K562 (cell line): Measurements from ENCODE around the gene TFF3. TPM values are rescaled to one million over a fixed set of nuclear protein-coding genes. Genes with fewer than 3 reads are reported as not detected.

Experiments
- ATAC-seq: fragments of 200-7000 bp; cut with Tn5 transposase; 3 replicates; pipeline ENCODE4 v1.9.1; 2020; ENCODE audit warnings: moderate library complexity
- BruUV-seq: library from RNA; stranded (reverse); fragments of 400-500 nt; replicated peaks from 2 replicates; lab custom pipeline; 2021; lab: Mats Ljungman, UMichigan
- CTCF ChIA-PET: fragments of 300-600 bp; formaldehyde crosslinking; extraction: SDS; loops from one replicate; lab custom pipeline; 2021; ENCODE audit warnings: low intra/inter-chr PET ratio; lab: Yijun Ruan, JAX
- POLR2A ChIA-PET: fragments of 300-600, 350-650 bp; sonication (Branson Sonifier 250); formaldehyde crosslinking; extraction: SDS; loops from one replicate; lab custom pipeline; 2021; ENCODE audit warnings: antibody characterized with exemption, inconsistent platforms; lab: Yijun Ruan, JAX
- DNase-seq, 4 experiments: peaks; one replicate each; pipeline versions ENCODE4 v3.0.0 to v3.0.0-alpha.2; 2011 to 2018; ENCODE audit warnings: low spot score in 3 of 4, mixed read lengths in 3 of 4; ENCODE audit errors: extremely low read depth in 1 of 4
- FAIRE-seq: peaks from 2 replicates; lab custom pipeline; 2011; peaks lifted over from hg19 to GRCh38; lab: Jason Lieb, UNC
- H2AFZ ChIP-seq: 2 replicates; pipeline ENCODE4 v1.6.0; 2011; ENCODE audit warnings: low read depth, low read length, control low read depth, inconsistent platforms
- H3K27ac ChIP-seq: fragments of 200-600 bp; 3 replicates; pipeline ENCODE4 v1.8.0; 2011; ENCODE audit warnings: low read depth, mild to moderate bottlenecking, control low read depth, inconsistent platforms, low read length, moderate library complexity, mixed read lengths; ENCODE audit errors: extremely low read depth
- H3K27me3 ChIP-seq, 2 experiments: fragments of 300-600 bp in 1 of 2; 2 replicates in 1 of 2; 3 replicates in 1 of 2; pipeline versions ENCODE4 v1.6.0 to v1.8.0; 2011; ENCODE audit warnings: inconsistent platforms in 2 of 2, low read length in 2 of 2, mild to moderate bottlenecking in 1 of 2, mixed read lengths in 1 of 2, moderate library complexity in 1 of 2; ENCODE audit not compliant: control insufficient read depth in 2 of 2, insufficient read depth in 2 of 2
- H3K36me3 ChIP-seq: fragments of 300-600 bp; 3 replicates; pipeline ENCODE4 v1.8.0; 2011; ENCODE audit warnings: mild to moderate bottlenecking, low read length, inconsistent platforms; ENCODE audit not compliant: control insufficient read depth, insufficient read depth
- H3K4me1 ChIP-seq, 2 experiments: fragments of 200-600 bp in 1 of 2; replicated peaks in 1 of 2; 2 replicates in 1 of 2; 3 replicates in 1 of 2; pipeline versions ENCODE4 v1.5.1 to v1.8.0; 2011; ENCODE audit warnings: inconsistent platforms in 2 of 2, low read length in 2 of 2, mild to moderate bottlenecking in 1 of 2, mixed read lengths in 1 of 2, moderate library complexity in 1 of 2; ENCODE audit not compliant: control insufficient read depth in 2 of 2, insufficient read depth in 2 of 2
- H3K4me2 ChIP-seq: 2 replicates; pipeline ENCODE4 v1.6.1; 2011; ENCODE audit warnings: low read length, control low read depth, inconsistent platforms, mixed read lengths; ENCODE audit not compliant: insufficient read depth
- H3K4me3 ChIP-seq: fragments of 200-600 bp; sonication (generic), shearing (Covaris generic); 2 replicates; pipeline ENCODE4 v1.5.1; 2016; ENCODE audit warnings: control low read depth, inconsistent platforms
- H3K79me2 ChIP-seq: fragments of 200-600 bp; 3 replicates; pipeline ENCODE4 v1.8.0; 2011; ENCODE audit warnings: low read length, inconsistent platforms; ENCODE audit not compliant: control insufficient read depth, insufficient read depth
- H3K9ac ChIP-seq, 2 experiments: 2 replicates each; pipeline versions ENCODE4 v1.6.0 to v1.6.1; 2011; ENCODE audit warnings: low read depth in 2 of 2, low read length in 2 of 2, control low read depth in 1 of 2, inconsistent platforms in 1 of 2, mild to moderate bottlenecking in 1 of 2, mixed read lengths in 1 of 2; ENCODE audit not compliant: insufficient read depth in 1 of 2
- H3K9me1 ChIP-seq: one replicate; pipeline ENCODE4 v1.6.0; 2011; ENCODE audit warnings: inconsistent platforms, mild to moderate bottlenecking, low read length, moderate library complexity; ENCODE audit not compliant: control insufficient read depth, insufficient read depth
- H3K9me3 ChIP-seq: replicated peaks from 2 replicates; pipeline ENCODE4 v1.5.1; 2011; ENCODE audit warnings: low read depth, low read length, inconsistent platforms; ENCODE audit not compliant: control insufficient read depth, insufficient read depth
- H4K20me1 ChIP-seq: replicated peaks from 2 replicates; pipeline ENCODE4 v1.6.1; 2011; ENCODE audit warnings: low read length, inconsistent platforms, mixed read lengths; ENCODE audit not compliant: control insufficient read depth, insufficient read depth
- CEBPG ChIP-seq, 3 experiments: fragments of 200-800 bp in 1 of 3; sonication (Bioruptor generic) in 1 of 3; sonication (generic) in 1 of 3; formaldehyde crosslinking in 1 of 3; IDR thresholded peaks in 2 of 3; conservative IDR thresholded peaks in 1 of 3; 2 replicates each; pipeline versions ENCODE4 v1.6.1 to v1.8.0; 2016 to 2022; ENCODE audit warnings: missing compliant biosample characterization in 2 of 3, missing genetic modification characterization in 2 of 3, mild to moderate bottlenecking in 1 of 3, missing genetic modification reagents in 1 of 3
- E2F6 ChIP-seq, 2 experiments: IDR thresholded peaks; 2 replicates each; pipeline ENCODE4 v1.6.1; 2011; ENCODE audit warnings: borderline replicate concordance in 1 of 2, control low read depth in 1 of 2, low read depth in 1 of 2, low read length in 1 of 2, mild to moderate bottlenecking in 1 of 2, mixed read lengths in 1 of 2, moderate library complexity in 1 of 2; ENCODE audit not compliant: insufficient read depth in 1 of 2, insufficient read length in 1 of 2, poor library complexity in 1 of 2, severe bottlenecking in 1 of 2; ENCODE audit errors: extremely low read depth in 1 of 2
- HMG20B ChIP-seq: fragments of 250-450 bp; sonication (Bioruptor Pico); IDR thresholded peaks from 2 replicates; pipeline ENCODE4 v1.5.0; 2021; ENCODE audit warnings: mild to moderate bottlenecking
- JUNB ChIP-seq: fragments of 450-650 bp; formaldehyde crosslinking; conservative IDR thresholded peaks from 2 replicates; pipeline ENCODE4 v1.4.0; 2020; ENCODE audit warnings: mild to moderate bottlenecking
- LCOR ChIP-seq: sonication (generic); formaldehyde crosslinking; IDR thresholded peaks from 2 replicates; pipeline ENCODE4 v1.8.0; 2022; ENCODE audit warnings: mild to moderate bottlenecking, missing genetic modification reagents
- LEF1 ChIP-seq: fragments of 450-650 bp; IDR thresholded peaks from 2 replicates; pipeline ENCODE4 v1.6.1; 2016; ENCODE audit warnings: mild to moderate bottlenecking
- MAFK ChIP-seq: IDR thresholded peaks from 2 replicates; pipeline ENCODE4 v1.6.1; 2011; ENCODE audit warnings: low read length, improper control_type of control experiment
- NR2C2 ChIP-seq, 2 experiments: fragments of 200-800 bp in 1 of 2; sonication (Bioruptor generic) in 1 of 2; sonication (generic) in 1 of 2; formaldehyde crosslinking in 1 of 2; IDR thresholded peaks; 2 replicates each; pipeline versions ENCODE4 v1.6.1 to v1.8.0; 2016 to 2022; ENCODE audit warnings: mild to moderate bottlenecking in 1 of 2, missing compliant biosample characterization in 1 of 2, missing genetic modification characterization in 1 of 2, missing genetic modification reagents in 1 of 2
- OTX1 ChIP-seq: fragments of 450-650 bp; formaldehyde crosslinking; IDR thresholded peaks from 2 replicates; pipeline ENCODE4 v1.4.0; 2022; ENCODE audit warnings: mild to moderate bottlenecking
- PURB ChIP-seq: sonication (generic); formaldehyde crosslinking; IDR thresholded peaks from 2 replicates; pipeline ENCODE4 v1.9.0; 2021; ENCODE audit warnings: low read depth, mild to moderate bottlenecking, missing genetic modification reagents
- SMAD4 ChIP-seq: fragments of 250-450 bp; sonication (Bioruptor Pico); conservative IDR thresholded peaks from 2 replicates; pipeline ENCODE4 v1.8.0; 2021; ENCODE audit warnings: inconsistent platforms, mild to moderate bottlenecking, moderate library complexity
- TAF7 ChIP-seq: fragments of 450-650 bp; IDR thresholded peaks from 2 replicates; pipeline ENCODE4 v1.6.1; 2016; ENCODE audit warnings: missing genetic modification characterization, missing compliant biosample characterization
- ZBTB26 ChIP-seq: fragments of 450-650 bp; formaldehyde crosslinking; IDR thresholded peaks from 2 replicates; pipeline ENCODE4 v1.4.0; 2022; ENCODE audit warnings: missing genetic modification characterization
- ZBTB7A ChIP-seq: IDR thresholded peaks from 2 replicates; pipeline ENCODE4 v1.6.1; 2011; ENCODE audit warnings: low read depth, mild to moderate bottlenecking, low read length, moderate library complexity, borderline replicate concordance; ENCODE audit not compliant: control insufficient read depth
- ZKSCAN3 ChIP-seq: fragments of 250-450 bp; sonication (Bioruptor Pico); IDR thresholded peaks from 2 replicates; pipeline ENCODE4 v1.4.0; 2020
- WGBS: fragments of 100-300 bp; shearing (Covaris generic); methylation state at CpG from one replicate; pipeline ENCODE4 v1.1.6; 2016; ENCODE audit warnings: low coverage, mixed read lengths; ENCODE audit not compliant: insufficient coverage; ENCODE audit errors: missing lambda C conversion rate; 5-methylcytosine and 5-hydroxymethylcytosine counted together
- in situ Hi-C: fragments of 300-500 bp; cut with MboI; formaldehyde crosslinking; loops from 4 replicates; pipeline ENCODE4 v1.15.0; 2018; ENCODE audit warnings: inconsistent platforms, mixed read lengths
- intact Hi-C: fragments of 100-400 bp; cut with micrococcal nuclease; formaldehyde crosslinking; loops from 2 replicates; pipeline ENCODE4 v1.14.2; 2022
- polyA plus RNA-seq, 8 experiments: library from polyadenylated mRNA; depleted of rRNA in 4 of 8; stranded (reverse) in 5 of 8; unstranded in 3 of 8; fragments of >200 nt; fragmentation: Nextera tagmentation in 2 of 8; fragmentation: Illumina TruSeq in 1 of 8; extraction: Ambion mirVana in 2 of 8; extraction: Trizol in 1 of 8; gene quantifications; 2 replicates each; pipeline versions ENCODE4 v1.2.1 to v1.2.3, GENCODE V29; 2011 to 2014; ENCODE audit warnings: inconsistent platforms in 1 of 8, missing spikeins in 1 of 8
- total RNA-seq, 7 experiments: library from RNA; depleted of rRNA in 6 of 7; stranded (reverse); fragments of >200 nt in 6 of 7; fragmentation: Illumina TruSeq in 2 of 7; extraction: Trizol in 2 of 7; gene quantifications; 2 replicates each; pipeline versions ENCODE4 v1.2.1 to v1.2.3, GENCODE V29; 2011 to 2021; ENCODE audit warnings: low replicate concordance in 1 of 7
- TF ChIP-seq, protein P1 (sequence below): fragments of 450-650 bp; IDR thresholded peaks from 2 replicates; pipeline ENCODE4 v1.6.1; 2016; ENCODE audit warnings: borderline replicate concordance

TFF3 gene
- total and polyA plus RNA-seq, 9 of the 15 experiments (the other 6 are each of a cell fraction or from before 2014, with no cell fraction given): 0.78 TPM; not detected in 8

DNA sequence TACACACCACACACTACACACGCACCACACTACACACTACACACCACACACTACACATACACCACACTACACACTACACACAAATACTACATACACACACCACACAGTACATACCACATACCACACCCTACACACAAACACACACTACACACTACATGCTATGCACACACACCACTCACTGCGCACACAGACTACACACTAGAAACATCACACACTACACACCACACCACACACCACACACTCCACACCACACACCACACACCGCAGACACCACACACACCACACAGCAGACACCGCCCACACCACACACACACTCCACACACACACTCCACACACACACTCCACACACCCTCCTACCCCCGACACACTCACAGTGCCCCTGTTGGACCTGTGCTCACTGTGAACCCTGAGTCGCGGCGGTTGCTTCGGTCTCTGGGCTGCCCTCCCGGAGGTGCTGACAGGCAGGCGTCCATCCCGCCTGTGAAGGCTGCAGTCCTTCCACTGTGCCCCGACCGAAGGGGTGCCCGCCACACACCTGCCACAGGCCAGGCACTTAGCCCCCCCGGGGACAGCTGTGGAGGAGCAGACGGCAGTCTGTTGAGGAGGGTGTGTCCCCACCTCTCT lies 21.4 kb downstream of the TFF3 start:
- in situ Hi-C loops (no loop called here), intact Hi-C loops (no loop called here)
- 29% methylated on average over 12 of the region's 17 CpGs for WGBS
- BruUV-seq: no TSS peak
- CTCF ChIA-PET: no interaction called here
- no peak for ATAC-seq
- H3K27ac ChIP-seq: no peak overlapping the region
- H3K79me2 ChIP-seq: no peaks in the 10 kb centered on the region
- peaks cover 58 to 84% of the 10 kb centered on the region in 2 experiments for H3K27me3 ChIP-seq
- no peaks in the 10 kb centered on the region for H3K36me3 ChIP-seq
- no peak for TF ChIP-seq TAF7 (tag)
- no peak for TF ChIP-seq SMAD4 (CRISPR knock-in tag)
- TF ChIP-seq CEBPG (CRISPR knock-in tag; IDR thresholded peaks at IDR 0.05): no peak
- no peak for TF ChIP-seq CEBPG (tag; conservative IDR thresholded peaks at IDR 0.05 in 1 of 2, IDR thresholded peaks at IDR 0.05 in 1 of 2)
- TF ChIP-seq LCOR: no peak
- TF ChIP-seq JUNB (CRISPR knock-in tag): no peak
- no peak for TF ChIP-seq ZKSCAN3
- TF ChIP-seq ZBTB7A: no peak
- TF ChIP-seq E2F6 (IDR thresholded peaks at IDR 0.05; ENCODE audit: borderline replicate concordance in 1 of 2, extremely low read depth in 1 of 2, insufficient read depth in 1 of 2, insufficient read length in 1 of 2, low read depth in 1 of 2, low read length in 1 of 2, poor library complexity in 1 of 2, severe bottlenecking in 1 of 2): no peak
- no peak for TF ChIP-seq OTX1
- TF ChIP-seq NR2C2 (CRISPR knock-in tag; IDR thresholded peaks at IDR 0.05): no peak
- TF ChIP-seq NR2C2 (tag; IDR thresholded peaks at IDR 0.05): no peak
- TF ChIP-seq MAFK: no peak
- TF ChIP-seq PURB (CRISPR knock-in tag): no peak
- no peak for TF ChIP-seq HMG20B (CRISPR knock-in tag)
- TF ChIP-seq, protein P1, sequence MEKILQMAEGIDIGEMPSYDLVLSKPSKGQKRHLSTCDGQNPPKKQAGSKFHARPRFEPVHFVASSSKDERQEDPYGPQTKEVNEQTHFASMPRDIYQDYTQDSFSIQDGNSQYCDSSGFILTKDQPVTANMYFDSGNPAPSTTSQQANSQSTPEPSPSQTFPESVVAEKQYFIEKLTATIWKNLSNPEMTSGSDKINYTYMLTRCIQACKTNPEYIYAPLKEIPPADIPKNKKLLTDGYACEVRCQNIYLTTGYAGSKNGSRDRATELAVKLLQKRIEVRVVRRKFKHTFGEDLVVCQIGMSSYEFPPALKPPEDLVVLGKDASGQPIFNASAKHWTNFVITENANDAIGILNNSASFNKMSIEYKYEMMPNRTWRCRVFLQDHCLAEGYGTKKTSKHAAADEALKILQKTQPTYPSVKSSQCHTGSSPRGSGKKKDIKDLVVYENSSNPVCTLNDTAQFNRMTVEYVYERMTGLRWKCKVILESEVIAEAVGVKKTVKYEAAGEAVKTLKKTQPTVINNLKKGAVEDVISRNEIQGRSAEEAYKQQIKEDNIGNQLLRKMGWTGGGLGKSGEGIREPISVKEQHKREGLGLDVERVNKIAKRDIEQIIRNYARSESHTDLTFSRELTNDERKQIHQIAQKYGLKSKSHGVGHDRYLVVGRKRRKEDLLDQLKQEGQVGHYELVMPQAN: no peak
- no peak for TF ChIP-seq ZBTB26 (CRISPR knock-in tag)
- no peak for TF ChIP-seq LEF1
- H3K4me2 ChIP-seq: no peak overlapping the region
- H3K9ac ChIP-seq: no peak overlapping the region
- no peak overlapping the region for H3K4me3 ChIP-seq
- H4K20me1 ChIP-seq: peaks cover 6% of the 10 kb centered on the region
- H3K4me1 ChIP-seq: peaks cover 0 to 16% of the 10 kb centered on the region in 2 experiments; a peak in 2 of 5 replicates
- no peaks in the 10 kb centered on the region for H3K9me1 ChIP-seq
- no peaks in the 10 kb centered on the region for H3K9me3 ChIP-seq
- POLR2A ChIA-PET: interaction anchor here (0.7 kb wide), 1 partner anchor 186 kb away, joined by 3 read pairs; no protein-coding TSS in a partner anchor
- no peak for DNase-seq
- FAIRE-seq: no peak
- no peak overlapping the region for H2AFZ ChIP-seq
